ENCODE measurements around the gene PGD.

DNA sequence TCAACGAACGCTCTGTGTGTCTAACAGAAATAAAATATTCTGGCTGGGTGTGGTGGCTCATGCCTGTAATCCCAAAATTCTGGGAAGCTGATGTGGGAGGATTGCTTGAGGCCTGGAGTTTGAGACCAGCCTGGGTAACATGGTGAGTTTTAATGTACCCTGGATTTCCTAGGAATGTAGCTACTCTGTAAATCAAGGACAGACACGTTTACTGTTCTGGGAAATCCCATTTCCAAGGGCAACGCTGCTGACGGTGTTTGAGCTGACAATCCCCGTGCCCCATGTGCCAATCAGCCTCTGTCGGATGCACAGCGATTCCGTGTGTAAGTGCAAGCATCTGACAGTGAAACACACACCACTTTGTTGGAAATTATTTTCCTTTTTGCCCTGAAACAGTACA is 59.0 kb downstream of the PGD start:
- TF ChIP-seq, protein P1, sequence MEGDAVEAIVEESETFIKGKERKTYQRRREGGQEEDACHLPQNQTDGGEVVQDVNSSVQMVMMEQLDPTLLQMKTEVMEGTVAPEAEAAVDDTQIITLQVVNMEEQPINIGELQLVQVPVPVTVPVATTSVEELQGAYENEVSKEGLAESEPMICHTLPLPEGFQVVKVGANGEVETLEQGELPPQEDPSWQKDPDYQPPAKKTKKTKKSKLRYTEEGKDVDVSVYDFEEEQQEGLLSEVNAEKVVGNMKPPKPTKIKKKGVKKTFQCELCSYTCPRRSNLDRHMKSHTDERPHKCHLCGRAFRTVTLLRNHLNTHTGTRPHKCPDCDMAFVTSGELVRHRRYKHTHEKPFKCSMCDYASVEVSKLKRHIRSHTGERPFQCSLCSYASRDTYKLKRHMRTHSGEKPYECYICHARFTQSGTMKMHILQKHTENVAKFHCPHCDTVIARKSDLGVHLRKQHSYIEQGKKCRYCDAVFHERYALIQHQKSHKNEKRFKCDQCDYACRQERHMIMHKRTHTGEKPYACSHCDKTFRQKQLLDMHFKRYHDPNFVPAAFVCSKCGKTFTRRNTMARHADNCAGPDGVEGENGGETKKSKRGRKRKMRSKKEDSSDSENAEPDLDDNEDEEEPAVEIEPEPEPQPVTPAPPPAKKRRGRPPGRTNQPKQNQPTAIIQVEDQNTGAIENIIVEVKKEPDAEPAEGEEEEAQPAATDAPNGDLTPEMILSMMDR (IDR thresholded peaks at IDR 0.05) = no peak
- no peak for TF ChIP-seq EZH2 (IDR thresholded peaks at IDR 0.05; ENCODE audit: borderline replicate concordance, insufficient read depth, low read depth, low read length, poor library complexity, severe bottlenecking)

Measured in B cell (primary cell).